Measurements from ENCODE around the gene EEF2K.
"Not testable (repeated sequence)": the region's sequence is repeated elsewhere in the genome, so short reads cannot be mapped to it uniquely, and the experiment has no call there.

The EEF2K gene

DNA sequence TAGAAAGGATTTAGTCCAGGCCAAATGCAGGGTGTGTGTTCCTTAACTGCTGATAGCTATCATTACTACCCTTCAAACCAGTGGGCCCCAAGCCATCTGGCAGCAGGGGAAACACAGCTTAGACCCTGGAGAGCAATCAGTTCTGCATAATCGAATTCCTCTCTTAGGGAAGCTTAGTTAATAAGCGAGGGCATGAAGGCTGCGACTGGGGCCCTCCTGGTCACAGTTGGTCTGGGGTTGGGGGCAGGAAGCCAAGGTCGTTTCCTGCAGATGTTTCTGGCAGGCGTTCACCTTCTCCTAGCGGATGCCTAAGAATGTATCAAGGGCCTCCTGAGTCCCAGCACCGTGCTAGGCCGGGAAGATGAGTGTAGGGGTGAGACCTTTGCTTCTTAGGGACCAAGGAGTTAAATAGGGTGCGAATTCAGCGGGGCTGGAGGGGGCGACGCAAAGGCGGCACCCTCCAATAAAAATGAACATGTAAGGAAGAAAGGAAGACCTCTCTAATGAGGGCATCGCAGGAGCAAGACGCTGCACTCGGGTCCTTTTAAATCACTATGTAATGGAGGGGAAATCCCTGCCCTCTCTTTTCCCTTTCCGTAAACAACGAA, 16.5 kb upstream of the EEF2K start:
- DNase-seq (ENCODE audit: low read depth in 1 of 2, low spot score in 1 of 2): no peak

DNA sequence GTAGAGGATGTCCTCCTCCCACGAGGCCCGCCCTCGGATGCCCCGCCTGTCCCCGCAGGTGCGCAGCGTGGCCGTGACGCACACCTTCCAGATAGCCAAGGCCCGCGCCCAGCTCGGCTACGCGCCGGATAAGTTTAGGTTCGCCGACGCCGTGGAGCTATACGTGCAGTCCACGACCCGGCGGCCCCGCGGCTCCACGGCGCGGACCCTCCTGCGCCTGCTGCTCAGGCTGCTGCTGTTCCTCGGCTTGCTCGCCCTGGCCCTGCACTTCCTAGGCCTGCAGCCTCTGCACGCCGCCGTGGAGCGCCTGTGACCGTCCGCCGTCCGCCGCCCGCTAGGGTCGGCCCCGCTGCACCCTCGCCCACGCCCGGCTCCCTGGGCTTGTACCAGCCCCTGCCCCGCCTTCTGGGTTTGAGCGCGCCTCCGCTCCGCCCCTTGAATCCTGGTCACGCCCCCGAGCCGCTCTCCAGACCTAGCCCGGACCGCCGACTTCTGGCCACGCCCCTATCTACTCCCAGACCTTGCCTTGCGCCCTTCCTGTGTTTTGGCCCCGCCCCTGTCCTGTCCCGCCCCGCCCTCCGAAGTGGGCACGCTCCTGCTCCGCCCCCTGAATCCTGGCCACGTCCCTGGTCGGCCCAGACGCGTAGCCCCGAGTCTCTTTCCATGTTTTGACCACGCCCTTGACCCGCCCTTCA, 15.8 kb upstream of the EEF2K start:
- peak; percentile 83 to 86 for DNase-seq (ENCODE audit: low read depth in 1 of 2, low spot score in 1 of 2)

DNA sequence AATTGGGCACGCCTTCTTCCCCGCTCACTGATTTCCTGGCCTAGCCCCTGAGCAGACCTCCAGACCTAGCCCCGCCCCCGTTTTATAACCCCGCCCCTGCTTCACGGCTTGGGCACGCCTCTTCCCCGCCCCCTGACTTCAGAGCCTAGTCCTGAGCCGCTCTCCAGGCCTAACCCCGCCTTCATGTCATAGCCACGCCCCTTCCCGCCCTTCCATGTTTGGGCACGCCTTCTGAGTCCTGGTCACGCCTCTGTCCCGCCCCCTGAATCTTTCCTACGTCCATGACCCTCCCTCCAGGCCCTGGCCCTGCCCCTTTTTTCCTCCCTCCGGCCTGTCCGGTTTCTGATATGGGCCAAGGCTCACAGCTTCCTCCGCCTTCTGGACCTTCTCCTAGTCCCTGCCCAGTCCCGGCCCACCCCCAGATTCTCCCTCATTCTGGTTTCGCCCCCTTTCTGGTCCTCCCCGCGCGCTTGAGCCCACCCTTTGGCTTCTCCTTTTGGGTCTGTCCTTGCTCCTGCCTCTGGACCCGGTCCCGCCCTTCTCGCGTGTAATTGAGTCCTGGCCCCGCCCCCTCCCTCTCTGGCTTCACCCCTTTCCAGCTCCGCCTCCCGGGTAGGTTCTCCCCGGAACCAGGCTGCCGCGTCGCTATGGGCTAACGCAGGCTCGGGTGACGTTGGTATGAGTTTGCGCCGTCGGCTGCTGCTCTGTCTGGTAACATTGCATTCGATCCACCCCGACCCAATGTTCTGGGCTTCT, 15.1 kb upstream of the EEF2K start:
- peak; percentile 98 to 99 for DNase-seq (ENCODE audit: low read depth in 1 of 2, low spot score in 1 of 2)

DNA sequence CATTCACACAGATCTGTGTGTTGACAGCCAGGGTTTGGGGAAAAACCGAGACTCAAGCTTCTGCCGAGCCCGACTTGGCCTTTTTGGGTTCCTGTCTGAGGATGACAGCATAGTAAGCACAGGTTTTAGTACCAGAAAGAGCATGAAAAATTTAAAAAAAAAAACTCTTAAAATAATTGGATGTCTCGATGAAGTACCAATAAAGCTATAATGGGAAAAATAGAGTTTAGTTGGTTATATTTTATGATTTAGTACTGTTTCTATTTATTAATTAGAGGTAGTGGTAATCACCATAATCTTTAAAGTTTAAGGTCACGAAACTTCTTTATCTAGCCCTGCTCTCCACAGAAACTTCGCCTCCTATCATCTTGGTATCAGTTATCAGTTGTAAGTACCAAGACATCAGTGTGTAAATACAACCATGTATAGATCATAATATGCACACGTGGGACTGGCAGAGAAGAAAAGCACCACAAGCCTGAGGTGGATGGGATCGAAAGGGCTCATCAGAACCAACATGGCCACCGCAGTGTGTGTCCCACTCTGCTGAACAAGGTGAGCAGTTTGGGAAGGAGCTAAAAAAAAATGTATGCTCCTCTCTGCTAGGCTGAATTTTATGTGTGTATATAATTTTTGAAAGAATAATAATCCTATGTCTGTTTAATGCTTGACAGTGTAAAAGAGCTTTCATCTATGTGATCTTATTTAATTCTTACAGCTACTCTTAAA, 14.4 kb upstream of the EEF2K start:
- DNase-seq (ENCODE audit: low read depth in 1 of 2, low spot score in 1 of 2): peak in 1 of 2 donors; percentile 17

DNA sequence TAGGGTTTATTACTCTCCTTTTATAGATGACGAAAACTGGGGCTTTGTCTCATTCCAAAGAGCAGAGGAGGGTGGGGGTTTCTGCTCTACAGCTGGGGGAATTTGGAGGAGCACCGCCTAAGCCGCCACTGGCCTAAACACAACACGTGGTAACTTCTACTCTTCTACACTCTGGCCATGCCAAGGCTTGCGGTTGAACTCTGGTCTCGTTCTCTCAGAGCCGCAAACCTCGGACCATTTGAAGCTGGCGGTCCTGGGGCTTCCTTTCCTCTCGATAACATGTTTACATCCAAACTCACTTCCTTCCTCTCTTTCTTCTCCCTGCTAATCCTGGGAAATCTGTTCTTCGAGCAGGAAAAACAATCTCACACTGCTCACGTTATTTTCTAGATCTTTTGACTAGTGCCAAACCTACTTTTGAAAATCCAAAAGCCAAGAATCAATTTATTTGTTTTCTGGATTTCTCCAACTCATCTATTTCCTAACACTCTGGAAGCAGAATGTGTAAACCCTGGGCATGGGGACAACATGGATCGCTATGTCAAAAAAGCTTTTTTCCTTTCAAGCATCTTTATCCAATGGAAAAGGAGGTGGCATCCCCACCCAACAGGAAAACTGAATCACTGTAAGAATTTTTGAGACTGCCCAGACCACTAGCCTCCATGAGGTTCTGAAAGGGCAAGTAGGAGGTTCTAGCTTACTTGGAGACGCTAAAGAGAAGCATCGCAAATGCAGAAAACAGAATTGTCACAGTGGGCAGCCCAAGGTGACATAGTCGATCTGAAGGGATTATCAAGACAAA, 13.6 kb upstream of the EEF2K start:
- DNase-seq (ENCODE audit: low read depth in 1 of 2, low spot score in 1 of 2): peak; percentile 50 to 62

DNA sequence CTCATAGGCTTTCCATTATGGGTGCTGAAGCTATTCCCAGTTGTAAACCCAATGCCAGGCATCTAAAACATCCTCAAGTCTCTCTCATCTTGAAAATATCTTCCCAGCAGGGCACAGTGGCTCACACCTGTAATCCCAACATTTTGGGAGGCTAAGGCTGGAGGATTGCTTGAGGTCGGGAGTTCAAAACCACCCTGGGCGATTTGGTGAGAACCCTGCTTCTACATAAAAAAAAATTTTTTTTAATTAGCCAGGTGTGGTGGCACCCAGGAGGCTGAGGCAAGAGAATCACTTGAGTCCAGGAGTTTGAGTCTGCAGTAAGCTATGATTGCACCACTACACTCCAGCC, 13.0 kb upstream of the EEF2K start:
- DNase-seq (ENCODE audit: low read depth in 1 of 2, low spot score in 1 of 2): no peak

DNA sequence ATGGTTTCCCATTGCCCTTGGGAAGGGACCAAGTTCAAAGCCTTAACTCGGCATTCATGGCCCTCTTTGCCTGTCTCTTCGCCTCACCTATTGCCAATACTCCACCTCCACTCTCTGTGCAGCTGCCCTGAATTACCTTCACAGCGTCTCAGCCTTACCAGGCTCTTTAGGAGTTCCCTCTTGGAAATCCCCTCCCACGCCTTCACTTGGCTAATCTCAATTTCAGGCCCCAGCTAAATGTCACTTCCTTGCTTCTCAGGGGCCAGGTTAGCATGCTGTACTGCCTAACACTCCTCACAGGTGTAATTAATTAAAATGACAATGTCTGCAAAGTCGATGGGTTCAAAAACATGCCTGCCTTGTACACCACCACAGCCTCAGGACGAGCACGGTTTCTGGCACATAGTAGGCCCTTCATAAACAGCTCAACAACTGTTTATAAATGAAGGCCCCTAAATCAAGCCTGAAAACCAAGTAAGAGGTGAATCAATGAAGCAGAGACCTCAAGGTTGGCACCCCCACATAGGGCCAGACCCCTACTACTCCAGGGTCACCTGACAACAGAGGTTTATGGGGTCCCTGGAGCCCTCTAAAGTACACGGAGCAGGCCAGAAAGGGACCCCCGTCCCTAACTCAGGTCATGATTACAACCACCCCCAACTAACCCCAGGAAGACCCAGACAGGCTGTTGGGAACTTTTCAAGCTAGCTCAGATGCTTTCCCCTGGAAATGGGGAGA, 11.2 kb upstream of the EEF2K start:
- DNase-seq (ENCODE audit: low read depth in 1 of 2, low spot score in 1 of 2): no peak

DNA sequence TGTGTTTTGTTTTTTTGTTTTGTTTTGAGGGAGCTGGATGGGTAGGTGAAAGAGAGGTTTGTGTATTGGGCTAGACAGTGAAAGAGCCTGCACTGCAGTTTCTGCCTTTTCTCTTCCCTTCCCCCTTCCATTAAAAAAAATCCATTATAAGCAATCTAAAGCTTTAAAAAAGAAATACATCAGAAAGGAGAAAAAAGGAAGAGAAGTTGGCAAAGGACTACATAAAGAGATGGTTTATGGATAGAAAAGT, 10.7 kb upstream of the EEF2K start:
- no peak for DNase-seq (ENCODE audit: low read depth in 1 of 2, low spot score in 1 of 2)

DNA sequence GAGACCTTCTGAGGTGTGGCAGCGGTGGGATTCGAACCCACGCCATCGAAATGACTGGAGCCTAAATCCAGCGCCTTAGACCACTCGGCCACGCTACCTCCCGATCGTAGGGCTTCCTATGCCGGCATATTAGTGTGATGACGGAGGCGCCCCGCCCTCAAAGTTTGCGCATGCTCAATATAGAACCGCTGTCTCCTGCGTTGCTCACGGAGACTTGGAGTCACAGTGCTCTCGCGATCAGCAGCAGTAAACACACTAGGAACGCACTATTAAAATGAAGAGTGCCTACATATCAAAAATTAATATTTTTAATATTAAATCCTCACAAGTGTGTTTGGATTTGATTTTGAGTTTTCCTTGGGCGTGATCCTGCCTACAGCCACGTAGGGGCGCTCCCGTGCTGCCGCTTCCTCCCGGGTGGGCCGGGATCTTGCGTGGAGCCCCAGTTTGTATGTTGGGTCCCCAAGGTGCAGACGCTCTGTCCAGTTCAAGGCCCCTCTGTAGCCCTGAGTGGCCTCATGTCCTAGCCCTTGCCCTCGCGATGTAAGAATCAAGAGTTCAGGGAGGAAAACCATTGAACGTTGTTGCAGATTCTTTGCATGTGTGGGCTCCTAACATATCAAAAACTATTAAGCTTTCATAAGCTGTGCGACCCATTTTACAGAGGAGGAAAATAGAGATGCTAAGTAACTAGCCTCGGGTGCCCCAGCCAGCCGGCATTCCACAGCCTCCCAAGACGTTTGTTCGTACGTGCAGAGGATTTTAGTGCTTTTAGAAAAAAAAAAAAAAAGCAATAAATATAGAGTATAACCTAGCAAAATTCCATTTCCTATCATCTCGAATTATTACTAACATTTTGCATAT, 10.2 kb upstream of the EEF2K start:
- peak; percentile 82 to 89 for DNase-seq (ENCODE audit: low read depth in 1 of 2, low spot score in 1 of 2)

DNA sequence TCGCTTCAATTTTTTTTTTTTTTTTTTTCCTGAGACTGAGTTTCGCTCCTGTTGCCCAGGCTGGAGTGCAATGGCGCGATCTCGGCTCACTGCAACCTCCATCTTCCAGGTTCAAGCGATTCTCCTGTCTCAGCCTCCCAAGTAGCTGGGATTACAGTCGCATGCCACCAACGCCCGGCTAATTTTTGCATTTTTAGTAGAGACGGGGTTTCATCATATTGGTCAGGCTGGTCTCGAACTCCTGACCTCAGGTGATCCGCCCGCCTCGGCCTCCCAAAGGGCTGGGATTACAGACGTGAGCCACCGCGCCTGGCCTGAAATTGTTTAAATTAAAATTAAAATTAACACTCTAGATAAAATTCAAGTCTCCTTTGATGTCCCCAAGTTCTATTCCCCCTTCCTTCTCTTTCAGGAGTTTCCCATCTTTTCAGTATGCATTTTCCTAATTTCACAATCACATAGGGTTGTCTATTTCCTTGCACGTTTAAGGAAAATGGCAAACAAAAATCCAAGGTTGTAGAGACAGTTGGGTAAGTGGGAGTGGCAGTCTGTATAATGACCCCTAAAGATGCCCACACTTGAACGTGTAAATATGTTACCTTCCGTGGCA, 9.4 kb upstream of the EEF2K start:
- DNase-seq (ENCODE audit: low read depth in 1 of 2, low spot score in 1 of 2): not testable (repeated sequence)

DNA sequence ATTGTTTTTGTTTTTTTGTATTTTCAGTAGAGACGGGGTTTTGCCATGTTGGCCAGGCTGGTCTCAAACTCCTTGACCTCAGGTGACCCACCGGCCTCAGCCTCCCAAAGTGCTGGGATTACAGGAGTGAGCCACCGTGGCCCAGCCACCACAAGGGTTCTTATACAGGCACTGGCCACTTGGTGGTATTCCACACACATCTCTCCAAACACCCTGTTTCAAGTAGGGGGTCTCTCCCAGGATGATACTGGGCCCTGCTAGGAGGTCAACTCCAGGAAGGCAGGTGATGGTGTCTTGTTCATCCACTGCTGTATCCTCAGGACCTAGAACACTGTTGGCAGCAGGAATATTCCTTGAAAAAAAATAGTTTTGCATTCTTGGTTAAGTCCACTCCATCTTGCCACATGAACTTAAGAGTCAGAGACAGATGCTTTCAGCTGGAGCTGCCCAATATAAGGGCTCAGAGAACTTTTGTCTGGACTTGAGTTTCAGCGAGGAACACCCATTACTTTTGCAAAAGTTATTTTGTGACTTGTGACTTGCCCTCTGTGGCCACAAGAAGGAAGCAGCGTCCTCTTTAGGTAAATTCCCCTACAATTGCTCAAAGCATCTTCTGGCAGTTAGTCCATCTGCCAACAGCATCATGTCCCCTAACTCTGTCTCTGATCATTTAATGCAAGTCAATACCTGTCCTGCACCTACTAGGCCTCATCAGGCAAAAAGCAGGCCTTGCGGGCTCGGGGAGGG, 7.4 kb upstream of the EEF2K start:
- DNase-seq (ENCODE audit: low read depth in 1 of 2, low spot score in 1 of 2): no peak

DNA sequence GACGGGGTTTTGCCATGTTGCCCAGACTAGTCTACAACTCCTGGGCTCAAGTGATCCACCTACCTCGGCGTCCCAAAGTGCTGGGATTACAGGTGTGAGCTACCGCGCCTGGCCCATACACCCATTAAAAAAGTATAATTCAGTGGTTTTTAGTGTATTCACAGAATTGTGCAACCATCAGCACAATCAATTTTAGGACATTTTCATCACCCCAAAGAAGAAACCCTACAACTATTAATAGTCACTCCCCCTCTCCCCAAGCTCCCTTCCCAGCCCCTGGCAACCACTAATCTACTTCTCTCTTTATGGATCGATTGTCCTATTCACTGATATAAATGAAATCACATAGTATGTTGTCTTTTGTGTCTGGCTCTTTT, 3.8 kb upstream of the EEF2K start:
- no peak for DNase-seq (ENCODE audit: low read depth in 1 of 2, low spot score in 1 of 2)

DNA sequence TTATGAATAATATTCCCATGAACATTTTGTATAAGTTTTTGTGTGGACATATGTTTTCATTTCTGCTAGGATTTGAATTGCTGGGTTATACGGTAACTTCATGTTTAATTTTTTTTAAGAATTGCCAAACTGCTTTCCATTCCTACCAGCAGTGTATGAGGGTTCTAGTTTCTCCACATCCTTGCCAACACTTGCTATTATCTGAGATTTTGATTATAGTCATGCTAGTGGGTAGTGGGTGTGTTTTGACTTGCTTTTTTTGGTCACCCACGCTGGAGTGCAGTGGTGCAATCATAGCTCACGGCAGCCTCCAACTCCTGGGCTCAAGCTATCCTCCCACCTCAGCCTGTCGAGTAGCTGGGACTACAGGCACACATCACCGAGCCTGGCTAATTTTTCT, 3.0 kb upstream of the EEF2K start:
- DNase-seq (ENCODE audit: low read depth in 1 of 2, low spot score in 1 of 2): no peak

DNA sequence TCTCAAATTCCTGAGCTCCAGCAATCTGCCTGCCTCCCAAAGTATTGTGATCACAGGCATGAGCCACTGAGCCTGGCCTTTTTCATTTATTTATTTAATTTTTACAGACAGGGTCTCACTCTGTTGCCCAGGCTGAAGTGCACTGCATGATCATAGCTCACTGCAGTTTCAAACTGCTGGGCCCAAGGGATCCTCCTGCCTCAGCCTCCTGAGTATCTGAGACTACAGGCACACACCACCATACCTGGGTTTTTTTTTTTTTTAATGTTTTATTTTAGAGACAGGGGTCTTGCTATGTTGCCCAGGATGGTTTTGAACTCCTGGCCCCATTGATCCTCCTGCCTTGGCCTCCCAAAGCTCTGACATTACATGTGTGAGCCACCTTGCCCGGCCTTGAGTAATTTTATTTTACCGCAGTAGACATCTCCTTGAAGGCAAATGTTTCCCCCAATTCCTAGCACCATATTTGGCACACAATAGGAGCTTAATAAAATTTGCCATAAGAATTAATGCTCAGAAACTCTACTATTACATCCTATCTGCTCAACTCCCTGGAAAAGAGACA, 1.9 kb upstream of the EEF2K start:
- no peak for DNase-seq (ENCODE audit: low read depth in 1 of 2, low spot score in 1 of 2)

DNA sequence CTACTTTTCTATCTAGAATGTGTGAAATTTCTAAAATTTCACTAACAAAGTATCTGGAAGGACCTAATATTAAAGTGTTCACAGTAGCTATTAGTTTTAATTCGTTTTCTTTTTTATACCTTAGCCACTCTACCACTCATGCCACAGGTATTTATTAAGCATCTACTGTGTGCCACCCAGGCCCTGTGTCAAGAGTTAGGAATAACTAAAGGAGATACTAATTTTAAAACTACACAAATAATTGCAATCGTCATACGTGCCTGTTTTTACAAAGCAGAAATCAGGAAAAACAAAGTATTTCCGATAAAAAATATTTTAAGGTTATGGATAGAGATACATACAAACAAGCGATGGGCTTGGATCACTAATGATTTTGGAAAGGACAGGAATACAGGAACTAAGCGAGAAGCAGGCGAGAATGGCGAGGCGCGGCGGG, 483 bp upstream of the EEF2K start:
- DNase-seq (ENCODE audit: low read depth in 1 of 2, low spot score in 1 of 2): no peak

DNA sequence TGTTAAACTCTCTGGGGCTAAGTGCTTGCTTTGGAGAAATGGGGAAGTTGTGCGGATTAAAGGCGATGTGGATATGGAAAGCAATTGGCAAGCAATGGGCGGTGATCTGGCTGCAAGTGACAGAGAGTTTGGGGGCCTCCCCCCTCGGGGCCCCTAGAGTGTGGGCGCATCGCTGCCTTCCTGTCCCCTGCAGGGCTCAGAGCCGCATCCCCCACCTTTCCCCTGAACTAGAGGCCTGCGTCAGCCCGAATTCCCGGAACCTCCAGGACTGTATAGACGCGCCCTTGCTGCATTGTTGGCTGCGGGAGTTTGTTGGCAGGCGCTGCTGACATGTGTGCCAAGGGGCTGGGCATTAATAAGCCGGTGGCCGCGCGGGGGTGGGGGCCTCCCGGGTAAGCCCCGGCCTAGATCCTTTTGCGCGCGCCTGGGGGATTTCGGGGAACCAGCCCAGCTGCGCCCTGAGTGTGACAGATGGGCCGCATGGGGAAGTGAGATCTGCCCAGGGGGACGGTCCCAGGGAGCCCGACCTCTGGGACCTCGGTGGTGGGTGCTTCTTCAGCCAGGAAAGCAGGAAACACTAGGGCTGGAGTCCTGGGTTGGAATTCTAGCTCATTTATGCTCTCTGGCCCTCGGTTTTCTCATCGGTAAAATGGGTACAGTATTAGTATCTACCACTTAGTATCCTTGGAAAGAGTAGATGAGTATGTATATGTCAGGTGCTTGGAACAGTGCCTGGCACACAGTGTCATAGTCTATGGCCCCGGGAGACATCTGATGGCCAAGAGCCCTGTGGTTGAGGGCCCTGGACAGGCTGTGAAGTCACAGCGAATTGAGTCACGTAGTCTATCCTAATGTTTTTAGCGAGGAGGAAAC, 1.0 kb downstream of the EEF2K start:
- peak in 1 of 2 donors; percentile 37 for DNase-seq (ENCODE audit: low read depth in 1 of 2, low spot score in 1 of 2)

DNA sequence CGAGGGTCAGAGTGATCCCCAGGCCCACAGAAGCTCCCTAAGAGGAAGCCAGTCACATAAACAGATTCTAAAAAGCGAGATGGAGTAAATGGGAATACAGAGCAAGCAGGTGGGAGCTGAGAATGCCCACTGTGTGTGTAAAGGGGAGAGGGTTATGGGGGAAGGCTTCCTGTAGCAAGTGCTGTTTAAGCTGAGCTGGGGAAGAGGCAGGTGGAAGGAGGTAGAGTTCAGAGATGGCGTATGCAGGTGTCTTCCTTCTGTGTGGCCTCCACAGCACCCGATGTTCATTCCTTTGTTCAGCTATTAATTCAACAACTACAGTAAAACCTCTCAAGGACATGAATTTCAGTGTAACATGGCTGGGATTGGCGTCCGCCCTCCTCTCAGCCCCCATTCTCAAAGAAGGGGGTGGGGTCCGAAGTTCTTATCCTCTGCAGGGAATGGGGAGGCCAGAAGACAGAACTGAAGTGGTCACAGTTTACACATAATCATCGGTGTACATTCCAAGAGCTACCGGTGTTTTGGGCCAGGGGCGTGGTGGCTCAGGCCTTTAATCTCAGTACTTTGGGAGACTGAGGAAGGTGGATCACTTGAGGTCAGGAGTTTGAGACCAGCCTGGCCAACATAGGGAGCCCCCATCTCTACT, 1.8 kb downstream of the EEF2K start:
- DNase-seq (ENCODE audit: low read depth in 1 of 2, low spot score in 1 of 2): no peak
